A549 (cell line): ENCODE results near the gene DPYSL4. TPM values are rescaled to one million over a fixed set of nuclear protein-coding genes. Genes with fewer than 3 reads are reported as not detected.
A peak's percentile ranks its signal among the peaks of the same experiment; 100 is the strongest.

Experiments used
- ATAC-seq, 2 experiments: fragments of 200-7000 bp in 1 of 2; fragments of >200 bp in 1 of 2; cut with Nextera tagmentation in 1 of 2; cut with Tn5 transposase in 1 of 2; 3 replicates each; pipeline versions ENCODE4 v1.8.0 to v1.9.1; 2018 to 2020; ENCODE audit warnings: mild to moderate bottlenecking in 1 of 2, moderate library complexity in 1 of 2
- CTCF ChIA-PET: fragments of 300-600 bp; sonication (Branson Sonifier 250); formaldehyde crosslinking; extraction: SDS; loops from one replicate; lab custom pipeline; 2021; ENCODE audit warnings: antibody characterized with exemption, inconsistent platforms; lab: Yijun Ruan, JAX
- POLR2A ChIA-PET: fragments of 350-600 bp; formaldehyde crosslinking; extraction: SDS; loops from one replicate; lab custom pipeline; 2021; ENCODE audit warnings: antibody characterized with exemption, inconsistent platforms; lab: Yijun Ruan, JAX
- DNase-seq, 2 experiments: peaks; one replicate each; pipeline versions ENCODE4 v3.0.0 to v3.0.0-alpha.2; 2011 to 2016; ENCODE audit warnings: low read depth in 1 of 2, low spot score in 1 of 2
- FAIRE-seq: peaks from 2 replicates; lab custom pipeline; 2011; peaks lifted over from hg19 to GRCh38; lab: Jason Lieb, UNC
- H3K27ac ChIP-seq, 2 experiments: fragments of >200 bp; sonication (Bioruptor Twin); formaldehyde crosslinking; 3 replicates each; pipeline ENCODE4 v1.5.1; 2016 to 2017
- H3K4me1 ChIP-seq: fragments of >200 bp; sonication (Bioruptor Twin); formaldehyde crosslinking; 3 replicates; pipeline ENCODE4 v1.6.1; 2016
- H3K4me2 ChIP-seq: fragments of >200 bp; sonication (Bioruptor Twin); formaldehyde crosslinking; 3 replicates; pipeline ENCODE4 v1.6.1; 2016
- H3K4me3 ChIP-seq: fragments of >200 bp; sonication (Bioruptor Twin); formaldehyde crosslinking; 3 replicates; pipeline ENCODE4 v1.5.1; 2016
- H3K9me3 ChIP-seq: fragments of >200 bp; sonication (Bioruptor Twin); formaldehyde crosslinking; 3 replicates; pipeline ENCODE4 v1.6.1; 2016
- CBX8 ChIP-seq: fragments of 200-600 bp; sonication (generic); IDR thresholded peaks from 2 replicates; pipeline ENCODE4 v1.6.1; 2016
- CEBPB ChIP-seq, 2 experiments: fragments of >200 bp in 1 of 2; sonication (Bioruptor Twin) in 1 of 2; formaldehyde crosslinking in 1 of 2; IDR thresholded peaks; 2 replicates each; pipeline ENCODE4 v1.6.1; 2012 to 2016
- E2F6 ChIP-seq: IDR thresholded peaks from 2 replicates; pipeline ENCODE4 v1.6.1; 2012; ENCODE audit warnings: low read depth, borderline replicate concordance
- EHF ChIP-seq: fragments of 250-450 bp; sonication (Bioruptor Pico); IDR thresholded peaks from 2 replicates; pipeline ENCODE4 v1.5.0; 2020; ENCODE audit warnings: mild to moderate bottlenecking
- EP300 ChIP-seq, 2 experiments: fragments of >200 bp; sonication (Bioruptor Twin); formaldehyde crosslinking; IDR thresholded peaks; 2 replicates in 1 of 2; 3 replicates in 1 of 2; pipeline ENCODE4 v1.6.1; 2016 to 2017
- FOXS1 ChIP-seq: fragments of 250-450 bp; sonication (Bioruptor Pico); IDR thresholded peaks from 2 replicates; pipeline ENCODE4 v1.5.0; 2020; ENCODE audit warnings: mild to moderate bottlenecking, moderate library complexity
- GATA3 ChIP-seq: IDR thresholded peaks from 2 replicates; pipeline ENCODE4 v1.6.1; 2012; ENCODE audit warnings: borderline replicate concordance
- HEYL ChIP-seq: fragments of 250-450 bp; sonication (Bioruptor Pico); IDR thresholded peaks from 2 replicates; pipeline ENCODE4 v1.8.0; 2021; ENCODE audit warnings: mild to moderate bottlenecking, moderate library complexity
- HOXA7 ChIP-seq: fragments of 250-450 bp; sonication (Bioruptor Pico); IDR thresholded peaks from 2 replicates; pipeline ENCODE4 v1.5.0; 2020; ENCODE audit warnings: mild to moderate bottlenecking, moderate library complexity
- HOXB5 ChIP-seq: fragments of 250-450 bp; sonication (Bioruptor Pico); IDR thresholded peaks from 2 replicates; pipeline ENCODE4 v1.5.0; 2020; ENCODE audit warnings: mild to moderate bottlenecking, moderate library complexity
- KDM5A ChIP-seq: fragments of 200-600 bp; sonication (generic); IDR thresholded peaks from 2 replicates; pipeline ENCODE4 v1.6.1; 2016; ENCODE audit warnings: antibody characterized with exemption, mild to moderate bottlenecking
- MAFK ChIP-seq: fragments of 450-650 bp; IDR thresholded peaks from 2 replicates; pipeline ENCODE4 v1.6.1; 2014; ENCODE audit not compliant: partially characterized antibody
- NR3C1 ChIP-seq: fragments of >200 bp; sonication (Bioruptor Twin); formaldehyde crosslinking; IDR thresholded peaks from 3 replicates; pipeline ENCODE4 v1.6.1; 2017
- POLR2AphosphoS2 ChIP-seq: conservative IDR thresholded peaks from 2 replicates; pipeline ENCODE4 v1.6.1; 2012; ENCODE audit warnings: low read length, improper control_type of control experiment, inconsistent platforms
- RAD21 ChIP-seq, 2 experiments: fragments of >200 bp in 1 of 2; sonication (Bioruptor Twin) in 1 of 2; formaldehyde crosslinking in 1 of 2; IDR thresholded peaks in 1 of 2; conservative IDR thresholded peaks in 1 of 2; 2 replicates in 1 of 2; 3 replicates in 1 of 2; pipeline ENCODE4 v1.6.1; 2012 to 2018; ENCODE audit warnings: inconsistent platforms in 1 of 2
- RFX5 ChIP-seq: fragments of 450-650 bp; IDR thresholded peaks from 2 replicates; pipeline ENCODE4 v1.7.1; 2014; ENCODE audit warnings: antibody characterized with exemption, mild to moderate bottlenecking, moderate library complexity
- RNF2 ChIP-seq: fragments of 200-600 bp; sonication (generic); IDR thresholded peaks from 2 replicates; pipeline ENCODE4 v1.6.1; 2016; ENCODE audit warnings: low read depth, mild to moderate bottlenecking, antibody characterized with exemption, moderate library complexity, borderline replicate concordance
- SMC3 ChIP-seq: fragments of >200 bp; sonication (Bioruptor Twin); formaldehyde crosslinking; IDR thresholded peaks from 3 replicates; pipeline ENCODE4 v1.6.1; 2018; ENCODE audit warnings: inconsistent platforms
- TP53 ChIP-seq: fragments of 250-450 bp; sonication (Bioruptor Pico); IDR thresholded peaks from 2 replicates; pipeline ENCODE4 v1.5.0; 2021; ENCODE audit warnings: mild to moderate bottlenecking, moderate library complexity
- ZFP36 ChIP-seq: fragments of 450-650 bp; IDR thresholded peaks from 2 replicates; pipeline ENCODE4 v1.6.1; 2014; ENCODE audit warnings: borderline replicate concordance; ENCODE audit not compliant: partially characterized antibody
- WGBS: methylation state at CpG from one replicate; pipeline ENCODE4 v1.1.6; 2017; ENCODE audit errors: missing lambda C conversion rate; 5-methylcytosine and 5-hydroxymethylcytosine counted together
- polyA plus RNA-seq, 4 experiments: library from polyadenylated mRNA; depleted of rRNA in 3 of 4; stranded (reverse); fragments of >200 nt; fragmentation: RNase III in 1 of 4; extraction: RNeasy Plus Mini Kit Qiagen cat#74134 plus additional on column Dnase treatment in 1 of 4; gene quantifications; 2 replicates in 3 of 4; 3 replicates in 1 of 4; pipeline ENCODE4 v1.2.3, GENCODE V29; 2011 to 2017

Gene DPYSL4
- polyA plus RNA-seq, 2 of the 4 experiments (the other 2 are of a cell fraction), result 2.9 to 14.1 TPM

GRCh38 chr10:132252412-132252811, 65.7 kb downstream of the DPYSL4 start:
- WGBS, result 88% methylated on average over 17 of the region's 17 CpGs
- H3K9me3 ChIP-seq, result no peaks in the 10 kb centered on the region
- ATAC-seq (no peak), DNase-seq (peak; percentile 18 to 30), FAIRE-seq (no peak)
- peaks cover 15% of the 10 kb centered on the region for H3K4me1 ChIP-seq
- CTCF ChIA-PET, result interaction anchor here (0.7 to 1.8 kb wide), 2 partner anchors 9 to 99 kb away, joined by 4 read pairs; no protein-coding TSS in a partner anchor
- H3K4me2 ChIP-seq, result no peak overlapping the region
- no peak overlapping the region for H3K27ac ChIP-seq
- POLR2A ChIA-PET, result no interaction called here
- no peak overlapping the region for H3K4me3 ChIP-seq
- TF ChIP-seq RAD21 (conservative IDR thresholded peaks at IDR 0.05 in 1 of 2, IDR thresholded peaks at IDR 0.05 in 1 of 2) (peak in 1 of 2 experiments; percentile 15; a peak in 1 of 5 replicates), EHF (CRISPR knock-in tag) (no peak)

- FAIRE-seq (no peak), DNase-seq (no peak), ATAC-seq (no peak)
- TF ChIP-seq GATA3 (no peak), SMC3 (no peak), ZFP36 (no peak)
- Histone ChIP-seq H3K4me2 (no peak overlapping the region), H3K4me3 (no peak overlapping the region), H3K4me1 (peaks cover 16% of the 10 kb centered on the region), H3K9me3 (no peaks in the 10 kb centered on the region), H3K27ac (no peak overlapping the region)
- ChIA-PET CTCF (interaction anchor here (0.8 to 1.8 kb wide), 2 partner anchors 8 to 100 kb away, joined by 3 to 4 read pairs; no protein-coding TSS in a partner anchor), POLR2A (no interaction called here)
- WGBS, result 78% methylated on average over 17 of the region's 19 CpGs
These were observed 66.4 kb downstream of the DPYSL4 start for GRCh38 chr10:132253092-132253687.

- no peaks in the 10 kb centered on the region for H3K9me3 ChIP-seq
- ChIA-PET POLR2A (no interaction called here), CTCF (interaction anchor here (0.7 kb wide), 2 partner anchors 31 to 107 kb away, joined by 3 read pairs; no protein-coding TSS in a partner anchor)
- DNase-seq (no peak), ATAC-seq (no peak), FAIRE-seq (no peak)
- WGBS, result 87% methylated on average over 11 of the region's 14 CpGs
- H3K27ac ChIP-seq, result no peak overlapping the region
- no peak overlapping the region for H3K4me2 ChIP-seq
- H3K4me1 ChIP-seq, result peaks cover 8% of the 10 kb centered on the region; the same call in 2 of the 3 replicates
- no peak overlapping the region for H3K4me3 ChIP-seq
- TF ChIP-seq CBX8, result no peak
- TF ChIP-seq HOXA7 (CRISPR knock-in tag), result no peak
- TF ChIP-seq ZFP36, result no peak
- no peak for TF ChIP-seq POLR2AphosphoS2
- no peak for TF ChIP-seq HEYL (CRISPR knock-in tag)
- no peak for TF ChIP-seq TP53 (CRISPR knock-in tag)
- TF ChIP-seq KDM5A, result no peak
- TF ChIP-seq EP300 (IDR thresholded peaks at IDR 0.05), result no peak
- no peak for TF ChIP-seq NR3C1
- TF ChIP-seq RNF2, result no peak
- TF ChIP-seq E2F6, result no peak
- TF ChIP-seq HOXB5 (CRISPR knock-in tag), result no peak
- no peak for TF ChIP-seq RFX5
- TF ChIP-seq EHF (CRISPR knock-in tag), result no peak
- no peak for TF ChIP-seq MAFK
- no peak for TF ChIP-seq CEBPB (IDR thresholded peaks at IDR 0.05)
- no peak for TF ChIP-seq FOXS1 (CRISPR knock-in tag)
- TF ChIP-seq GATA3, result no peak
These were observed 68.1 kb downstream of the DPYSL4 start for GRCh38 chr10:132254841-132255240.

Other genes with a start within 250 kb of the DPYSL4 start
- gene BNIP3, start 205.0 kb upstream of the DPYSL4 start, polyA plus RNA-seq (2011; rRNA removed), result 46.6 and 51.2 TPM in 2 replicates
- 46.9 to 52.1 TPM (median 51.0 TPM) in 3 replicates for gene BNIP3, start 205.0 kb upstream of the DPYSL4 start, polyA plus RNA-seq (2017; fragmentation: RNase III; extraction: RNeasy Plus Mini Kit Qiagen cat#74134 plus additional on column Dnase treatment)
- gene JAKMIP3, start 121.0 kb upstream of the DPYSL4 start, polyA plus RNA-seq (2011; rRNA removed), result 3.1 and 4.1 TPM in 2 replicates
- 3.1 to 4.1 TPM (median 3.8 TPM) in 3 replicates for gene JAKMIP3, start 121.0 kb upstream of the DPYSL4 start, polyA plus RNA-seq (2017; fragmentation: RNase III; extraction: RNeasy Plus Mini Kit Qiagen cat#74134 plus additional on column Dnase treatment)
- 23.5 and 29.9 TPM in 2 replicates for gene STK32C, start 121.0 kb downstream of the DPYSL4 start, polyA plus RNA-seq (2011; rRNA removed)
- gene STK32C, start 121.0 kb downstream of the DPYSL4 start, polyA plus RNA-seq (2017; fragmentation: RNase III; extraction: RNeasy Plus Mini Kit Qiagen cat#74134 plus additional on column Dnase treatment), result 41.5 to 47.9 TPM (median 43.6 TPM) in 3 replicates
- gene LRRC27, start 145.2 kb downstream of the DPYSL4 start, polyA plus RNA-seq (2011; rRNA removed), result 6.9 and 9.0 TPM in 2 replicates
- 6.5 to 8.3 TPM (median 6.9 TPM) in 3 replicates for gene LRRC27, start 145.2 kb downstream of the DPYSL4 start, polyA plus RNA-seq (2017; fragmentation: RNase III; extraction: RNeasy Plus Mini Kit Qiagen cat#74134 plus additional on column Dnase treatment)
- gene PWWP2B, start 210.3 kb downstream of the DPYSL4 start, polyA plus RNA-seq (2011; rRNA removed), result 2.0 and 2.8 TPM in 2 replicates
- 6.6 to 7.3 TPM (median 7.0 TPM) in 3 replicates for gene PWWP2B, start 210.3 kb downstream of the DPYSL4 start, polyA plus RNA-seq (2017; fragmentation: RNase III; extraction: RNeasy Plus Mini Kit Qiagen cat#74134 plus additional on column Dnase treatment)